ENCODE results near the gene DOK1.

- TF ChIP-seq EZH2phosphoT487 (IDR thresholded peaks at IDR 0.05; ENCODE audit: borderline replicate concordance, low read length) (no peak), CTCF (IDR thresholded peaks at IDR 0.05; ENCODE audit: low read depth, low read length, poor library complexity, severe bottlenecking) (no peak)
Measured at GRCh38 chr2:74575320-74575719, 20.8 kb downstream of the DOK1 start.
